Omental fat pad (tissue), 4 donors: ENCODE data around the gene KIRREL1. TPM values are rescaled to one million over a fixed set of nuclear protein-coding genes. Genes with fewer than 3 reads are reported as not detected.
A peak's percentile ranks its signal among the peaks of the same experiment; 100 is the strongest.

ENCODE experiments used
- ATAC-seq: fragments of 150-250 bp; one replicate; pipeline ENCODE4 v1.9.1; 2016; ENCODE audit warnings: mild to moderate bottlenecking, moderate library complexity; ENCODE audit not compliant: low FRiP score
- DNase-seq: peaks from one replicate; pipeline ENCODE4 v3.0.0-alpha.2; 2019; ENCODE audit warnings: low spot score
- total RNA-seq, 4 donors: library from RNA; depleted of rRNA; stranded (reverse); fragments of >200 nt; gene quantifications; one replicate each; pipeline ENCODE4 v1.1.0, GENCODE V29; 2016
- TF ChIP-seq, protein P1 (sequence below), 3 donors: fragments of 450-650 bp; IDR thresholded peaks; one replicate each; pipeline ENCODE4 v1.5.1; 2016 to 2017; ENCODE audit warnings: antibody characterized with exemption in 3 of 3, mild to moderate bottlenecking in 3 of 3, moderate library complexity in 2 of 3

The KIRREL1 gene
- total RNA-seq, 4 donors from 2014 or later: 47.2 to 81.6 (median 61.6) TPM

DNA sequence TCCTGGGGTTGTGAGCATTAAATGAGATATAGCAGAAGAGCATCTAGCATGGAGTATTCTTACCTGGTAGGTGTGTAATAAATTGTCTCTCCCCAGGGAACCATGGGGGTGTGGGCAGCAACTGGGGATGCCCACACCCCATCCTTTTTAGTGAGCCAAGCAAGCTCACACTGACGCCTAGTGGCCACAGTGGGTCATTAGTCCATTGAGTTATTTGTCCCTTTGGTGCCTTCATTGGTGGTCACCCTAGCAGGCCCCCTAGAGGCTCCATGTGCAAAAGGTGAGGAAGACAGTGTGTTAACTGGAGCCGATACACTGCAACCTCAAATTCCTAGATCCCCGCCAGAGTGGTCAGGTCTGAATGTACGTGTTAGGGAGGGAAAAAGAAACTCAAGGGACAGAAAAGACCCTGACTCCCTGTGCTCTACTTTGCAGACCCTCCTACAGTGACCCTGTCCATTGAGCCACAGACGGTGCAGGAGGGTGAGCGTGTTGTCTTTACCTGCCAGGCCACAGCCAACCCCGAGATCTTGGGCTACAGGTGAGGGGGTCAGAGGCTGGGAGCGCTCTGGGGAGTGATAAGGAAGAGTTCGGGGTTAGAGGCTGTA is 94.0 kb downstream of the KIRREL1 start:
- DNase-seq (no peak), ATAC-seq (no peak)
- TF ChIP-seq, protein P1, sequence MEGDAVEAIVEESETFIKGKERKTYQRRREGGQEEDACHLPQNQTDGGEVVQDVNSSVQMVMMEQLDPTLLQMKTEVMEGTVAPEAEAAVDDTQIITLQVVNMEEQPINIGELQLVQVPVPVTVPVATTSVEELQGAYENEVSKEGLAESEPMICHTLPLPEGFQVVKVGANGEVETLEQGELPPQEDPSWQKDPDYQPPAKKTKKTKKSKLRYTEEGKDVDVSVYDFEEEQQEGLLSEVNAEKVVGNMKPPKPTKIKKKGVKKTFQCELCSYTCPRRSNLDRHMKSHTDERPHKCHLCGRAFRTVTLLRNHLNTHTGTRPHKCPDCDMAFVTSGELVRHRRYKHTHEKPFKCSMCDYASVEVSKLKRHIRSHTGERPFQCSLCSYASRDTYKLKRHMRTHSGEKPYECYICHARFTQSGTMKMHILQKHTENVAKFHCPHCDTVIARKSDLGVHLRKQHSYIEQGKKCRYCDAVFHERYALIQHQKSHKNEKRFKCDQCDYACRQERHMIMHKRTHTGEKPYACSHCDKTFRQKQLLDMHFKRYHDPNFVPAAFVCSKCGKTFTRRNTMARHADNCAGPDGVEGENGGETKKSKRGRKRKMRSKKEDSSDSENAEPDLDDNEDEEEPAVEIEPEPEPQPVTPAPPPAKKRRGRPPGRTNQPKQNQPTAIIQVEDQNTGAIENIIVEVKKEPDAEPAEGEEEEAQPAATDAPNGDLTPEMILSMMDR (IDR thresholded peaks at IDR 0.05): peak in 1 of 3 donors; percentile 42

DNA sequence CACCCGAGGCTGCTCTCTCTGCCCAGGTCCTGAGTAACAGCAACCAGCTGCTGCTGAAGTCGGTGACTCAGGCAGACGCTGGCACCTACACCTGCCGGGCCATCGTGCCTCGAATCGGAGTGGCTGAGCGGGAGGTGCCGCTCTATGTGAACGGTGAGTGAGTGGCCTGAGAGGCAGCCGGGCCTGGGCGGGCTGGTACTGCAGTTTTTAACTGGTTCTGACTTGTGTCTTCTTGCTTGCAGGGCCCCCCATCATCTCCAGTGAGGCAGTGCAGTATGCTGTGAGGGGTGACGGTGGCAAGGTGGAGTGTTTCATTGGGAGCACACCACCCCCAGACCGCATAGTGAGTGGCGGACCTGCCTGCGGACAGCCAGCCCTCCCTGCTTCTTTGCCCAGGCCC is 96.0 kb downstream of the KIRREL1 start:
- ATAC-seq (no peak), DNase-seq (no peak)
- TF ChIP-seq, protein P1 (IDR thresholded peaks at IDR 0.05): no peak

DNA sequence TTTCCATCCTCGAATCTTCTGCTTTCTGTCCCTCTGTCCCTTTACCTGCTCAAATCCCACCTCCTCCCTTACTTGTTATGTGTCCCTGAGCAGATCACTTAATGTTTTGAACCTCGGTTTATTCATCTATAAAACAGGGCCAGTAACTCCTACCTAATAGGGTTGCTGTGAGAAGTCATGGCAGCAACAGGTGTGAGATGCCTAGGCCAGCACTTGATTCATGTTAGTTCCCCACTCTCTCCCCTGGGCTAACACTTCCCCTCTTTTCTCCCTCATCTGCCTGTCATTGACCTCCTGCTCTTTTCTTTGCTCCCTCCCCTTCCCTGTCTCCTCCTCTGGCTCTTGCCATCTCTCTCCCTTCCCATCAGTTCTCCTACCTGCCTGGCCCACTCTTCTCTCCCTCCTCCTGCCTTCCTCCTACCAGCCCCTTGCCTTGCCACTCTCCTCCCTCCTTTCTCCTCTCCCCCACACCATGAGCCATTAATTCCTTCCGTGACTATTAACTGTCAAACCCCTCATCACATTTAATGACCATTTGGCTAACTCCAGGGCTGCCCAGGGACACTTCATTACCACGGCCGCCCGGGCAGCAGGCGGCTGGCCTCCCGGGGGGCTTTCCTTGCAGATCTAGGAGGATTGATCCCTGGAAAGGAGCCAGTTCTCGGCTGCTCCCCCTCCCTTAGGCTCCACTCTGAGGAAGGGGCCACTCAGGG is 96.6 kb downstream of the KIRREL1 start:
- no peak for ATAC-seq
- TF ChIP-seq, protein P1 (IDR thresholded peaks at IDR 0.05): no peak
- DNase-seq: no peak

DNA sequence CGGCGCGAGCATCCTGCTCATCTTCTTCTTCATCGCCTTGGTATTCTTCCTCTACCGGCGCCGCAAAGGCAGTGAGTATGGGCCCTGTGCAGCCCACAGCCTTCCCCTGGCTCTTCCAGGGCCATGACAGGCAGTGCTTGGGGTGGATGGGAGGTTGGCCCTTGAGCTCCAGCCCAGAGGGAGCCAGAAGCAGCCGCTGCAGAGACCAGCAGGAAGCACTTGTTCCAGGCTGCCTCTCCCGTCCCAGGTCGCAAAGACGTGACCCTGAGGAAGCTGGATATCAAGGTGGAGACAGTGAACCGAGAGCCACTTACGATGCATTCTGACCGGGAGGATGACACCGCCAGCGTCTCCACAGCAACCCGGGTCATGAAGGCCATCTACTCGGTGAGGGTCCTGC is 99.9 kb downstream of the KIRREL1 start:
- TF ChIP-seq, protein P1 (IDR thresholded peaks at IDR 0.05): no peak
- DNase-seq (no peak), ATAC-seq (no peak)

DNA sequence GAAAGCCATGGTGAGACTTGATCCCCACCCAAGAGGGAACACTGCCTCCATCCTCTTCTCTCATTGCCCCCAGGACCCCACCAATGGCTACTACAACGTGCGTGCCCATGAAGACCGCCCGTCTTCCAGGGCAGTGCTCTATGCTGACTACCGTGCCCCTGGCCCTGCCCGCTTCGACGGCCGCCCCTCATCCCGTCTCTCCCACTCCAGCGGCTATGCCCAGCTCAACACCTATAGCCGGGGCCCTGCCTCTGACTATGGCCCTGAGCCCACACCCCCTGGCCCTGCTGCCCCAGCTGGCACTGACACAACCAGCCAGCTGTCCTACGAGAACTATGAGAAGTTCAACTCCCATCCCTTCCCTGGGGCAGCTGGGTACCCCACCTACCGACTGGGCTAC is 101.1 kb downstream of the KIRREL1 start:
- no peak for ATAC-seq
- TF ChIP-seq, protein P1 (IDR thresholded peaks at IDR 0.05): no peak

DNA sequence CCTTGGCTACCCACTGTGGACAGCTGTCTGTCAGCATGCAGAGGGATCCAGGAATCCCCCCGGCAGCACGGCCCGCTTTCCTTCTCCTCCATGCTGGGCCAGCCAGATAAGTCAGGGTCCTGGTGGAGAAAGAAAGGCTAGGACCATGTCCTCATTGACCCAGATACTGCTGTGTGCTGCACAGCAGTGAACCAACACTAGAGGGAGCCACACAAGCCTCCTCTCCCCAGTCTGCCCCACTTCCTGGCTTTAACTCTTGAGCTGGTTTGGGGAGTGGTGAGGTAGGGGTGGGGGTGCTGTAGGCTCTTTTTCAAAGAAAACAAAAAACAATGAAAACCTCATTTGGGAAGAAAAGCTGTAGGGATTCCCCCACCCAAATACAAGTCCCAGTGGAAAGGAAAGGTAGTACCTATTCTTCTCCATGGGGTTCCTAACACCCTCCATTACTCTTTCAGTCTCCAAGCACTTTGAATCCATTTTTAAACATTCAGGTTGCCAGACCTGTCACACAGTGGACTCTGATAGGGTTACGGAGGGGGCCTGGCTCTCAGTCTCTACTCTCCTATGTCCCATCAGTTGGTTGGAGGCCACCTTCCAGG is 102.4 kb downstream of the KIRREL1 start:
- ATAC-seq: peak; percentile 65
- DNase-seq: no peak
- TF ChIP-seq, protein P1 (IDR thresholded peaks at IDR 0.05): no peak

More for the DNA sequence above, 101.1 kb downstream of the KIRREL1 start:
- no peak for DNase-seq
